K562 (cell line): ENCODE measurements around the gene ZMIZ1. TPM values are rescaled to one million over a fixed set of nuclear protein-coding genes. Genes with fewer than 3 reads are reported as not detected.

Experiments used
- CGGBP1 ChIP-seq: fragments of 250-450 bp; sonication (Bioruptor Pico); IDR thresholded peaks from 2 replicates; pipeline ENCODE4 v1.9.0; 2021; ENCODE audit warnings: mild to moderate bottlenecking
- CSDE1 ChIP-seq, 2 experiments: fragments of 450-650 bp; IDR thresholded peaks; 2 replicates each; pipeline ENCODE4 v1.6.1; 2016; ENCODE audit warnings: mild to moderate bottlenecking in 1 of 2
- DMBX1 ChIP-seq: fragments of 250-450 bp; sonication (Bioruptor Pico); IDR thresholded peaks from 2 replicates; pipeline ENCODE4 v1.8.0; 2022; ENCODE audit warnings: inconsistent platforms, mild to moderate bottlenecking, moderate library complexity, borderline replicate concordance
- FOXA3 ChIP-seq, 2 experiments: fragments of 450-650 bp in 1 of 2; sonication (generic) in 1 of 2; formaldehyde crosslinking; IDR thresholded peaks in 1 of 2; conservative IDR thresholded peaks in 1 of 2; 2 replicates each; pipeline versions ENCODE4 v1.4.0 to v1.8.0; 2020 to 2022; ENCODE audit warnings: mild to moderate bottlenecking in 2 of 2, missing genetic modification reagents in 1 of 2
- FOXK2 ChIP-seq, 2 experiments: fragments of 450-650 bp; IDR thresholded peaks in 1 of 2; conservative IDR thresholded peaks in 1 of 2; 2 replicates each; pipeline ENCODE4 v1.6.1; 2016; ENCODE audit warnings: low read depth in 2 of 2, mild to moderate bottlenecking in 1 of 2
- HIVEP1 ChIP-seq: fragments of 250-450 bp; sonication (Bioruptor Pico); IDR thresholded peaks from 2 replicates; pipeline ENCODE4 v1.4.0; 2020; ENCODE audit warnings: mild to moderate bottlenecking
- MAZ ChIP-seq, 2 experiments: fragments of 450-650 bp in 1 of 2; sonication (generic) in 1 of 2; formaldehyde crosslinking; IDR thresholded peaks in 1 of 2; conservative IDR thresholded peaks in 1 of 2; 2 replicates each; pipeline versions ENCODE4 v1.4.0 to v1.5.0; 2020; ENCODE audit warnings: mild to moderate bottlenecking in 1 of 2, missing genetic modification reagents in 1 of 2
- MYBL2 ChIP-seq, 2 experiments: fragments of 450-650 bp in 1 of 2; sonication (generic) in 1 of 2; formaldehyde crosslinking in 1 of 2; IDR thresholded peaks; 2 replicates each; pipeline versions ENCODE4 v1.6.1 to v1.8.1; 2017 to 2022; ENCODE audit warnings: borderline replicate concordance in 1 of 2, inconsistent platforms in 1 of 2, low read depth in 1 of 2, mild to moderate bottlenecking in 1 of 2, missing genetic modification reagents in 1 of 2, moderate library complexity in 1 of 2
- NCOA4 ChIP-seq: fragments of 450-650 bp; IDR thresholded peaks from 2 replicates; pipeline ENCODE4 v1.6.1; 2018; ENCODE audit warnings: mild to moderate bottlenecking; ENCODE audit not compliant: partially characterized antibody
- PHF8 ChIP-seq: fragments of 200-600 bp; sonication (generic); IDR thresholded peaks from 2 replicates; pipeline ENCODE4 v1.6.1; 2012; ENCODE audit warnings: mixed run types, mild to moderate bottlenecking, inconsistent platforms, low read length, moderate library complexity, borderline replicate concordance
- POLR2G ChIP-seq: fragments of 200-400 bp; formaldehyde crosslinking; IDR thresholded peaks from 2 replicates; pipeline ENCODE4 v1.6.1; 2017; ENCODE audit warnings: low read depth, mild to moderate bottlenecking, antibody characterized with exemption, low read length, moderate library complexity
- SIN3B ChIP-seq: fragments of 450-650 bp; IDR thresholded peaks from 2 replicates; pipeline ENCODE4 v1.6.1; 2017; ENCODE audit warnings: low read depth, mild to moderate bottlenecking, moderate library complexity
- STAT5B ChIP-seq: fragments of 250-450 bp; sonication (Bioruptor Pico); IDR thresholded peaks from 2 replicates; pipeline ENCODE4 v1.8.0; 2021; ENCODE audit warnings: mild to moderate bottlenecking, inconsistent platforms
- TBP ChIP-seq: optimal IDR thresholded peaks from 2 replicates; pipeline ENCODE3; 2011; ENCODE audit warnings: low read depth, low read length, improper control_type of control experiment
- TGIF2 ChIP-seq: sonication (generic); formaldehyde crosslinking; IDR thresholded peaks from 2 replicates; pipeline ENCODE4 v1.8.1; 2022; ENCODE audit warnings: mild to moderate bottlenecking, missing genetic modification reagents, moderate library complexity
- XRCC4 ChIP-seq: IDR thresholded peaks from one replicate; pipeline ENCODE4 v1.6.1; 2011; ENCODE audit not compliant: insufficient read depth, insufficient read length; ENCODE audit errors: extremely low read depth
- ZBTB33 ChIP-seq: sonication (generic); formaldehyde crosslinking; IDR thresholded peaks from 2 replicates; pipeline ENCODE4 v1.8.1; 2023; ENCODE audit warnings: mild to moderate bottlenecking, missing genetic modification reagents
- ZNF253 ChIP-seq: fragments of 250-450 bp; sonication (Bioruptor Pico); conservative IDR thresholded peaks from 2 replicates; pipeline ENCODE4 v1.6.1; 2021; ENCODE audit warnings: mild to moderate bottlenecking
- ZNF398 ChIP-seq: fragments of 250-450 bp; sonication (Bioruptor Pico); IDR thresholded peaks from 2 replicates; pipeline ENCODE4 v1.8.0; 2021; ENCODE audit warnings: moderate library complexity, mild to moderate bottlenecking, inconsistent platforms
- ZNF507 ChIP-seq: conservative IDR thresholded peaks from 2 replicates; pipeline ENCODE4 v1.6.1; 2017; ENCODE audit warnings: missing genetic modification characterization, missing compliant biosample characterization
- ZNF780A ChIP-seq: fragments of 250-450 bp; sonication (Bioruptor Pico); IDR thresholded peaks from 2 replicates; pipeline ENCODE4 v1.5.0; 2021; ENCODE audit warnings: mild to moderate bottlenecking
- polyA plus RNA-seq, 8 experiments: library from polyadenylated mRNA; depleted of rRNA in 4 of 8; stranded (reverse) in 5 of 8; unstranded in 3 of 8; fragments of >200 nt; fragmentation: Nextera tagmentation in 2 of 8; fragmentation: Illumina TruSeq in 1 of 8; extraction: Ambion mirVana in 2 of 8; extraction: Trizol in 1 of 8; gene quantifications; 2 replicates each; pipeline versions ENCODE4 v1.2.1 to v1.2.3, GENCODE V29; 2011 to 2014; ENCODE audit warnings: inconsistent platforms in 1 of 8, missing spikeins in 1 of 8
- total RNA-seq, 7 experiments: library from RNA; depleted of rRNA in 6 of 7; stranded (reverse); fragments of >200 nt in 6 of 7; fragmentation: Illumina TruSeq in 2 of 7; extraction: Trizol in 2 of 7; gene quantifications; 2 replicates each; pipeline versions ENCODE4 v1.2.1 to v1.2.3, GENCODE V29; 2011 to 2021; ENCODE audit warnings: low replicate concordance in 1 of 7
- TF ChIP-seq, protein P1 (sequence below): sonication (generic); formaldehyde crosslinking; IDR thresholded peaks from 2 replicates; pipeline ENCODE4 v1.8.0; 2022; ENCODE audit warnings: missing genetic modification reagents, mild to moderate bottlenecking, borderline replicate concordance

ZMIZ1 gene
- total and polyA plus RNA-seq, 9 of the 15 experiments (the other 6 are each of a cell fraction or from before 2014, with no cell fraction given): 1.0 to 37.3 (median 4.3) TPM

- TF ChIP-seq TBP (no peak), XRCC4 (no peak), ZNF507 (no peak), ZNF398 (CRISPR knock-in tag) (no peak), DMBX1 (CRISPR knock-in tag) (no peak), CSDE1 (IDR thresholded peaks at IDR 0.05) (no peak), ZNF253 (CRISPR knock-in tag) (no peak), PHF8 (no peak), MYBL2 (IDR thresholded peaks at IDR 0.05; ENCODE audit: low read depth) (no peak), MYBL2 (CRISPR knock-in tag; IDR thresholded peaks at IDR 0.05; ENCODE audit: borderline replicate concordance) (no peak), TGIF2 (CRISPR knock-in tag) (0 out of 2 replicates have a peak, but pooled peaks have one; percentile 19), HIVEP1 (CRISPR knock-in tag) (no peak), CGGBP1 (CRISPR knock-in tag) (no peak), POLR2G (0 out of 2 replicates have a peak, but pooled peaks have one; percentile 35), MAZ (CRISPR knock-in tag; conservative IDR thresholded peaks at IDR 0.05 in 1 of 2, IDR thresholded peaks at IDR 0.05 in 1 of 2) (peak in 1 of 2 experiments; percentile 31; a peak in 1 of 4 replicates), STAT5B (CRISPR knock-in tag) (no peak), SIN3B (no peak), ZBTB33 (CRISPR knock-in tag) (peak; percentile 83), NCOA4 (no peak), FOXA3 (CRISPR knock-in tag; conservative IDR thresholded peaks at IDR 0.05 in 1 of 2, IDR thresholded peaks at IDR 0.05 in 1 of 2) (peak in 1 of 2 experiments; percentile 81; a peak in 2 of 4 replicates), FOXK2 (conservative IDR thresholded peaks at IDR 0.05 in 1 of 2, IDR thresholded peaks at IDR 0.05 in 1 of 2; ENCODE audit: low read depth in 2 of 2) (peak; percentile 58 to 73; a peak in 3 of 4 replicates), ZNF780A (CRISPR knock-in tag) (no peak)
- TF ChIP-seq, protein P1, sequence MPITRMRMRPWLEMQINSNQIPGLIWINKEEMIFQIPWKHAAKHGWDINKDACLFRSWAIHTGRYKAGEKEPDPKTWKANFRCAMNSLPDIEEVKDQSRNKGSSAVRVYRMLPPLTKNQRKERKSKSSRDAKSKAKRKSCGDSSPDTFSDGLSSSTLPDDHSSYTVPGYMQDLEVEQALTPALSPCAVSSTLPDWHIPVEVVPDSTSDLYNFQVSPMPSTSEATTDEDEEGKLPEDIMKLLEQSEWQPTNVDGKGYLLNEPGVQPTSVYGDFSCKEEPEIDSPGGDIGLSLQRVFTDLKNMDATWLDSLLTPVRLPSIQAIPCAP (CRISPR knock-in tag): no peak
Observed at GRCh38 chr10:79298403-79299244, 229.9 kb downstream of the ZMIZ1 start (continued).
